ENCODE data around the gene PIAS1.

GRCh38 chr15:68231102-68231818 is 177.1 kb downstream of the PIAS1 start:
- no peak for TF ChIP-seq RELA (CRISPR knock-in tag; IDR thresholded peaks at IDR 0.05; ENCODE audit: borderline replicate concordance)
- no peak for TF ChIP-seq CTCF (IDR thresholded peaks at IDR 0.05)
- no peak for TF ChIP-seq USF2 (CRISPR knock-in tag; IDR thresholded peaks at IDR 0.05)
- TF ChIP-seq, protein P1, sequence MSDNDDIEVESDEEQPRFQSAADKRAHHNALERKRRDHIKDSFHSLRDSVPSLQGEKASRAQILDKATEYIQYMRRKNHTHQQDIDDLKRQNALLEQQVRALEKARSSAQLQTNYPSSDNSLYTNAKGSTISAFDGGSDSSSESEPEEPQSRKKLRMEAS (CRISPR knock-in tag; IDR thresholded peaks at IDR 0.05): no peak
- TF ChIP-seq ATF3 (CRISPR knock-in tag; conservative IDR thresholded peaks at IDR 0.05): no peak
- TF ChIP-seq ZNF232 (CRISPR knock-in tag; IDR thresholded peaks at IDR 0.05): no peak
- no peak for TF ChIP-seq NR2C2 (CRISPR knock-in tag; IDR thresholded peaks at IDR 0.05)

All from WTC11 (cell line).